ENCODE data around the gene MPPED1.

The MPPED1 gene

DNA sequence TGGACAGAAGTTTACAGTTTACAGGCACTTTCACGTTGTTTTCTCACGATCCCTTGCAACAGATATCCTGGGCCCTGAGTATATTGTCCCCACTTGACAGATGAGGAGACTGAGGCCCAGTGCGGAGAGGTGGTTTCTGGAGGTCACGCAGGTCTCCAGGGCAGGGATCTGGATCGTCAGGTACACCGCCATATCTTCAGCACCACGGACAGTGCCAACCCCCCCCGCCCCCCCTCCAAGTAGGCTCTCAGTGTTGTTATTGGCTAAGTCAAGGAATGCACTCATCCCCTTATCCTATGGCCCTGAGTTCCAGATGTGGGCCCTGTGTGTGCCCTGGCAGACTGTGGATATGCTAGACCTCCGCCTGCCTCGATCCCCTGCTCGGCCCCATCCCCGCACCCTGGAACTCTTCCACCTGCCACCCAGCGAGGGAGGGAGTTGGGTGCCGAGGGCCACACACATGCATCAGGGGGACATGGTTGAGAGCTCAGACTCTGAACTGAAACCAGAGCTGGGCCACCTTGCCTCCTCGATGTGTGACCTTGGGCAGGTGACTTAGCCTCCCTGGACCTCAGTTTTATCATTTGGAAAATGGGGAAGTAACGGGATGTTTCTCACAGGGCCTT lies 37.5 kb downstream of the MPPED1 start:
- FAIRE-seq, result no peak

DNA sequence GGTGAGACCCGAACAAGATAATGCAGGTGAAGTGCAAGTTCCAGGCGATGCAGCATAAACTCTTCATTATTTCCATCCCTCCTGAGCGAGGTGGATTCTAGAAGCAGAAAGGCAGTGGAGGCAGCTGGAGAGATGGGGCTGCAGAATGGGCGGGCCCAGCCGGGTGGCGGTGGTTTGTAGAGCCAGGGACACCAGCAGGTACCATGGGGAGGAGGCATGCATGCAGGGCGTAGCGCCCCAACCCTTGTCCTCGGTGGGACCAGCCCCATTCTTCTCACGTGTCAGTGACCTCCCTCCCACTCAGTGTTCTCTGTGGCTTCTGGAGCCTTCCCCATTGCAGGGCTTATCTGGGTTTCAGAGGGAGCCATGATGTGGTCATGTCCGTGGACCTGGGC lies 38.0 kb downstream of the MPPED1 start:
- FAIRE-seq, result no peak

DNA sequence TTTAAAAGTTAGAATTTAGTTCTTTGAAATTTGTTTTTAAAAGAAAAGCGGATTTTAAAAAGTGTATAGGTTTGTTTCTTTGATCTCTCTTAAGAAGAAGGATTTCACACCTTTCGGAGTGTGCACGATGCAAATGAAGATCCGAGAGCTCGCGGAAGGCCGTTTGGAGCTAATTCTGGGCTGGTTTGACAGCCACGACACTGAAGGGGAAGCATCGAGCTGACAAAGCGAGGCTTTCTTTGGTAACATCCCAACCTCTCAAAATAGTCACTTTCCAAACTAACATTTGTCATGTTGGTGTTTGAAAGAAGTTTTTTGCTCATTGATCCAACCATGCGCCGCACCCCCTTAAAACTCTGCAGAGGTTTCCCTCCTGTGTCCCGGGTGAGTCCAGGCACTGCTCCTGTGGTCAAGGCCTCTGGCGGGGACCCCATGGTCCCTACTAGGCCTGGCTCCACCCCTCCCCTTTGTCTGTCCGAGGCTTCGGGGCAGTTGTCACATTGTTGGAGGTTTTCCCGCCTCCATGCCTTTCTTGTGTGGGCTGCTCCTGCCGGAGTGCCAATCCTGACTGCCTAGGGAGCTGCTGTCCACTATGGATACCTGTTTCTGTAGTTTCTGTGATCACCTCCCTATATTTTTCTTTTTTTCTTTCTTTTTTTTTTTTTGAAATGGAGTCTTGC lies 39.7 kb downstream of the MPPED1 start:
- no peak for FAIRE-seq

DNA sequence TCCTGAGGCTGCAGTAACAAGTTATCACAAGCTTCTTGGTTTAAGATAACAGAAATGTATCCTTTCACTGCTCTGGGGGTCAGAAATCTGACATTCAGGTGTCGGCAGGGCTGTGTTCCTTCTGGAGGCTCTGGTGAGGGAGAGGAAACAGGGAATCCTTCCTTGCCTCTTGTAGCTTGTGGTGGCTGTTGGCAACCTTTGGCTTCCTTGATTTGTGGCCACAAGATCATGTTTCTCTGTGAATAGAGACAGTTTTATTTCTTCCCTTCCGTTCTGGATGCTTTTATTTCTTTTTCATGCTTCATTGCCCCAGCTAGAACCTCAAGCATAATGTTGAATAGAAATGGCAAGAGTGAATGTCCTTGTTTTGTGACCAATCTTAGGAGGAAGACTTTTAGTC lies 44.0 kb downstream of the MPPED1 start:
- FAIRE-seq, result no peak

DNA sequence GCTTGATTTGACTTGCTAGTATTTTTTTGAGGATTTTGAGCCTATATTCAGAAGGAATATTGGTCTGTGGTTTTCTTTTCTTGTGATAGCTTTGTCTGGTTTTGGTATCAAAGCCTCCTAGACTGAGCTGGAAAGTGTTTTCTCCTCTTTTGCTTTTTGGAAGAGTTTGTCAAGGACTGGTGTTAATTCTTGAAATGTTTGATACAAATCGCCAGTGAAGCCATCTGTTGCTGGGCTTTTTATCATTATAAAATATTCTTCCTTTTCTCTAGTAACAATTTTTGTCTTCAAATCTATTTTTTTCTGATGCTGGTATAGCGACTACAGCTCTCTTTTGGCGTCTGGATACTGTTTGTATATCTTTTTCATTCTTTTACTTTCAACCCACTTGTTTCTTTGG lies 45.2 kb downstream of the MPPED1 start:
- FAIRE-seq, result no peak

DNA sequence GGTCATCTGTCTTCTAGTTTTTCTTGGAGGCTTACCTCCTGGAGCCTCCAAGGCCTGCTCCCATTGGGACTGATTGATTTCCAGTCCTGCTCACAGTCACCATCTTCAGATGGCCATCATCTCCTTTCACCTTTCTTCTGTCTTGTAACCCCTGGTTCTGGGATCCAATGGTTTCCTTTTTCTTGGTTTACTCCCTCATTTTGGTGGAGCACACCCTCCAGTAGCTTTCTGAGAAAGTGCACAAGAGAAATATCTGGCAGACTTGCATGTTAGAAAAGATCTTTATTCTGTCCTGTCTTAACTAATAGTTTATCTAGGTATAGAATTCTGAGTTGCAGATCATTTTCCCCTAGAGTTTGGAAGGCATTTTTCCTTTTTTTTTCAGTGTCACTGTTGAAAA lies 50.9 kb downstream of the MPPED1 start:
- no peak for FAIRE-seq

DNA sequence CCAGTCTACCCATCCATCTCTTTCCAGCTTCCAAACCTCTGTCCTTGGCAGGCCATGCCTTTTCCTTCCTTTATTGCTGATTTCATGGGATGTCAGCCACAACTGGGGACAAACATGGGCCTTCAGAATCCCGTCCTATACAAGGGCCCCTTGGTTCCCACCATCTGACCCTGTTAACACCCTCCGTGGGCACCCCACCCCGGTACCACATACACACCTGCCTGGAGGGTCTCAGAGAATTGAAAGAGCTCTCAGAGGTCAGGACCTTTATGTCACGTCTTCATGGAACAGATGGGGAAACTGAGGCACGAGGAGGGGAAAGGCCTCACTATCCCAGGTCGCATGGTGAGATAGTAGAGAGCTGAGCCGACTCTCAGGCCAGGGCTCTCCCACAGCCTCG lies 53.0 kb downstream of the MPPED1 start:
- no peak for FAIRE-seq

DNA sequence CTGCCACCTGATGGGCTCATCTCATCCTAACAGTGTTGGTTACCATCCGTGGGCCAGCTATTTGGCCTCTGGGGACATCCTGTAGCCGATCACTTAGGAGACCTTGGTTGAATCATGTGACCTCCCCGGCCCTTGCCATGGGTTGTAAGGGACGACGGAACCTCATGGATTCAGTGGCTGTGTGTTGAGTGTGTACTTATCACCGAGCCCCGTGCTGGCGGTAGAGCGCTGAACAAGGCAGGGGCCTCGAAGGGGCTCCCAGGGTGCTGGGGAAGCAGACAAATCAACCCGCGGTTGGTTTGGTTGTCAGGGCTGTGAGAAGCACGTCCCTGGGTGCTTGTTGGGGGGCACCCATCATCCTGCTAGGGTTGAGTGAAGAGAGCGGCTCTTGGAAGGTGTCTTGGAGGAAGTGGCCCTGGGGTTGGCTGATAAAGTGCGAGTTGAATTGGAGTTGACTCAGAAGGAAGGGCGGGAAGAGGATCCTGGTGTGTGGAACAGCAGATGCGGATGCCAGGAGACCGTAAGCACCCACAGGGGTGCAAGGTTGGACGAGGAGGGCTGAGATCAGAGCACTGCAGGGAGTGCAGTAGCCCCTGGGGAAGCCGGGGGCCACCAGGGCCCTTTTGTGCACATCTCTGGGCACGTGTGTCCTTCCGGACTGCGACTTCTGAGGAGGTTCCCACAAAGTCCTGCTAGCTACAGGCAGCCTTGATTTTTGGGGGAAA lies 53.6 kb downstream of the MPPED1 start:
- FAIRE-seq, result no peak

DNA sequence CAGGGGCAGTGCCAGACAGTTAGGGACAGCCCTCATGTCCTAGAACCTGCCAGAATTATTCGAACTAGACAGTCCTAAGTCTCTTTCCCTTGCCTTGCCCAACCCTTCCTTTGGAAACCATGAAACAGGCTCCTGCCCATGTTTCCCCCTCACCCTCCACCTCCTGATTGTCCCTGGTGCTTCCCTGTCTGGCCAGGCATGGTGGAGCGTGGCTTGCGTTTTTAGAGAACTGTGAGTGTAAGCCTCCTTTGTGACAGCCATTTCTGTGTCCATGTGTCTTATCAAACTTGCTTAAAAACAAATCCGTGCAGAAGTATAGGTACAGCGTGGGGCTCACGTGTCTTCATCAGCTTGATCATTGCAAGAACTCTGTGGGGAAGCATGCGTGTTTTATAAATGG lies 54.9 kb downstream of the MPPED1 start:
- no peak for FAIRE-seq

DNA sequence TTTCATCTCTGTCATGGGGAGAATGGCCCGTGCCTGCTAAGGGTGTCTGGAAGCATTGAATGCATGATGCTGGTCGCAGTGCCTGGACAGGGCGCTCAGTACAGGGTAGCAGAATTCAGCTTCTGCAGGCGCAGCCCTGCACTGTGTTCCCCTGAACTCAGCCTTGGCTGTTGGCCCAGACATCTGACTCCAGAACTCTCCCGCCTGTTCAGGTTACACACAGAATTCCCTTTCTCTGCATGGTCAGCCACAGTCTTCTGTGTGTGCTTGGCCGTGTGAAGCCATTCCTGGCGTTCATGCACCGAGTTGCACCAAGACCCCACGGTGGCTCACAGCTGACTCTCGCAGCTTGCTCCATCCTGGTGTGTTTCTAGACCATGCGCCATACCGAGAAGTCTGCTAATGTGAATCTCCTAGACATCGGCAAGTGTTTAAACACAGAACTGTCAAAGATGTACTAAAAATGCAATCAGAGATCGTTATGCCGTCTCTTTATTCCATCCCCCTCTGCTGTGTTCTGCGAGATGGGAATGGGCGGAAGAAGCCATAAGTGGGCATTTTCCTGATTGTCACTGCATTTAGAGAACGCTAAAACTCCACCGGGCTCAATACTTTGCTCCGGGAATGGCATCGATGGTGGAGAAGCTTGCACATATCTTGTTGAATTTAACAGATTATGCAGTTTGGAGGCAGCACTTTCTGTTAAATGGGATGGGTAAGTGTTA lies 55.6 kb downstream of the MPPED1 start:
- FAIRE-seq, result no peak

DNA sequence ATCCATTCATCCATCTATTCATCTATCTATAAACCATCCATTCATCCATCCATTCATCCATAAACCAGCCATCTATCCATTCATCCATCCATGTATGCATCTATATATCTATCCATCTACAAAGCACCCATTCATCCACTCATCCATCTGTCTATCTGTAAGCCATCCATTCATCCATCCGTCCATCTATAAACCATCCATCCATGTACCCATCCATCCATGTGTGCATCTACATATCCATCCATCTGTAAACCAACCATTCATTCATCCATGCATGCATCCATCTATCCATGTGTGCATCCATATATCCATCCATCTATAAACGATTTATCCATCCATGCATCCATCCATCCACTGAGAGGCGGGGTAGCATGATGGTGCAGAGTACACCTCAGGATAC lies 58.4 kb downstream of the MPPED1 start:
- FAIRE-seq, result no peak

DNA sequence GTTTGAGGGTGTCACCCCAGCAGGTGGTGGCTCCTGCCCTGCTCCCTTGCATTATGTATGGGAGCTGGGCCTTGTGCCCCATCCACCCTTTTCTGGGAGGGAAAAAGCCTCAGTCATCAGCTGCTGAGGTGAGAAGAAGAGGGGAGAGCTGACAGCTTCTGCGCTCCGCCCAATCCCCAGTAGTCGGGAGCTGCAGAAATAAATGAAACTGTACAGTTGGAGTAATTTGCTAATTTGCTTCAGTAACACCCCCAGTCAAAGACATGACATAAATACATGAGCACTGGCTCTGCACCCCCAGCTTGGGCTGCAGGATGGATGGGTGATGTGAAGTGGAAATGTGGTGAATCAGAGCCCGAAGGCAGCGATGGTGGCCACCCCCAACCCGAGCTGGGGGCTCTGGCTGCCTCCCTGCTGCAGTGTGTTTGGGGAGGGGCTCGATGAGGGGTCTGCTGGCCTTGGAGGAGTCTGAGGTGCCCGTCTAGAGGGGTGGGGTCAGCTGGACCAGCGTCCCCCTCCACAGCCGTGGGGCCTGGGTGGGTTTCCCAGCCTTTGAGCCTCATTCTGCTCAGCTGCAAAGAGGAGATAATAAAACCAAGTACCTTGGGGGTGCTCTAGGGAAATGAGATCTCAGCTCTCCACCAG lies 59.2 kb downstream of the MPPED1 start:
- no peak for FAIRE-seq

DNA sequence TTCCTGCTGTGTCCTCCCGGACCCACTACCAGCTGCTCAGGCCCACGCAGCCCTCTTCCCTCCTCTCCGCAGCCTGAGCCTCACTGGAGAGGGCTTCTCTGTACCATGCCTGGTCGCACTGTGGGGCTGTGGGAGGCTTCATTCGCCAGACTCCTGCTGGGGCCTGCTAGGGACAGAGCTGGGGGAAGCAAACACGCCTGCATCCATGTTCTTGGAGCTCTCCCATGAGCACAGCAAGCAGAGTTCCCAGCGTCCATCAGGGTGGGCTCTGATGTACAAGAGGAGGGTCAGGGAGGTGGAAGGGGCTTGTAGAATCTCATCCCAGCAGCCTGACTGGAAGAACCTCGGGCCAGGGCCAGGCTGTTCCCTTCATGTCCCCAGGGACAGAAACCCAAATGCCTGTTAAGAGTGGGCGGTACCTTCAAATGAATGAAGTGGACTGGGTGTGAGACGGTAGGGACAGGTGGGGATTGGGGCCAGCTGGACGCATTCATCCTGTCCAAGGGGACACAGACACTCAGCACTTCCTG lies 59.9 kb downstream of the MPPED1 start:
- FAIRE-seq, result no peak

DNA sequence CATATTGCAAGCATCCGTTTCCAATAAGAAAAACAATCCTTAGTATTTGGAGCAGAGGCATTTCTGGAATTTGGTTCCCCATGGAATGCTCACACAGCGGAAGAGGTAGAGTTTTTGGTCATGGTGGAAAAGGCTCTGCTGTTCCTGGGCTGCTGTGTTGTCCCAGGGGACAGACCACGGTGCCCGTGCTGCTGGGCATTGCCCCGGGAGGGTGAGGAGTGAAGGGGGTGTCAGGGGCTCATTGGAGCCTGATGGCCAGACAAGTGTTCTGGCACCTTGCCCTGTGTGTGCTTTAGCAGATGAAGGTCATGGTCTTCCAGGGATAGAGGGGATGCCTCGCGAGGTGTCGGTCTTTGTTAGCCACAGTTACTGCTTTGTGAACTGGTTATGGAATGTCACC lies 61.2 kb downstream of the MPPED1 start:
- FAIRE-seq, result no peak

DNA sequence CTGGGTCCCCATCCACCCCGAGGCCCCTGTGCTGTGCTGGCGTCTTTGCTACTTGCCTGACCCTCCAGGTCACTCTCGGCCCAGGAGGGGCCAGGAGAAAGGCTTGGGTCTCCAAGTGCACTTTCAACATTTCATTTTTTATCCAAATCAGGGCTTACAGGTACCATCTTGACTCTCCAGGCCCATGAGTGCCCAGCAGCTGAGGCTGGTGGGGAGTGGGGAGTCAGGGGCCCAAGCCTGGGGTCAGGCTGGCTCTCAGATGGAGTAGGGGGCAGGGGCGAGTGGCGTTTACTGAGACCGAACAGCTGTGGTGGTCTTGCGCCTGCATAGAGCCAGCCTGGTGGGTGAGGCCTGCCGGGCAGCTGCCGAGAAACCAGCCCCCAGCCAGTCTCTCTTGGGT lies 61.6 kb downstream of the MPPED1 start:
- FAIRE-seq, result no peak

DNA sequence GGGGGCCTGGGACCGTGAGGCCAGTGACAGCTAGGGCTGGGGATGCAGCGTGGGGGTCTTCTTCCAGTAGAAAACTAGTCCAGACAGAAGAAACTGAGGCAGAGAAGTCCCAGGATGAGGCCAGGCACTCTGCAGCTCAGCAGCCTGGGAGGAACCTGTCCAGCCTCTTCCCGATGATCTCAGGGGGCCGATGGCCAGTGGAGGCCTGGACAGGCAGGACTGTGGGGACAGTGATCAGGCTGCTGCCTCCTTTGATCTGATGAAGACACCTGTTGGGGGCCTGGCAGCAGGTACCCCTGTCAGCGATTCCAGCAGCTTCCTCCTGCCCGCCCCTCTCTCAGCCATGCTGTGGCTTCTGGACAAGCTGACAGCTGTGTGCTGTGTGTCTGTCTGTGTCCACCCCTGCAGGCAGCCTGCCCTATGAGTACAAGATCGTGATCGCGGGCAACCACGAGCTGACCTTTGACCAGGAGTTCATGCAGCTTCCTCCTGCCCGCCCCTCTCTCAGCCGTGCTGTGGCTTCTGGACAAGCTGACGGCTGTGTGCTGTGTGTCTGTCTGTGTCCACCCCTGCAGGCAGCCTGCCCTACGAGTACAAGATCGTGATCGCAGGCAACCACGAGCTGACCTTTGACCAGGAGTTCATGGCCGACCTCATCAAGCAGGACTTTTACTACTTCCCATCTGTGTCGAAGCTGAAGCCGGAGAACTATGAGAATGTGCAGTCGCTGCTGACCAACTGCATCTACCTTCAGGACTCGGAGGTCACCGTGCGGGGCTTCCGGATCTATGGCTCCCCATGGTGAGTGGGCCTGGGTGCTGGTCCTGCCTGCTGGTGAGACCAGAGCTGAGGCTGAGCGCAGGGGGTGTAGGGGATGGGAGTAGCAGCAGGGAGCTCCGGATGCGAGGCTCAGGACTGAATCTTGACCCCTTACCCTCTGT lies 62.6 kb downstream of the MPPED1 start:
- no peak for FAIRE-seq

DNA sequence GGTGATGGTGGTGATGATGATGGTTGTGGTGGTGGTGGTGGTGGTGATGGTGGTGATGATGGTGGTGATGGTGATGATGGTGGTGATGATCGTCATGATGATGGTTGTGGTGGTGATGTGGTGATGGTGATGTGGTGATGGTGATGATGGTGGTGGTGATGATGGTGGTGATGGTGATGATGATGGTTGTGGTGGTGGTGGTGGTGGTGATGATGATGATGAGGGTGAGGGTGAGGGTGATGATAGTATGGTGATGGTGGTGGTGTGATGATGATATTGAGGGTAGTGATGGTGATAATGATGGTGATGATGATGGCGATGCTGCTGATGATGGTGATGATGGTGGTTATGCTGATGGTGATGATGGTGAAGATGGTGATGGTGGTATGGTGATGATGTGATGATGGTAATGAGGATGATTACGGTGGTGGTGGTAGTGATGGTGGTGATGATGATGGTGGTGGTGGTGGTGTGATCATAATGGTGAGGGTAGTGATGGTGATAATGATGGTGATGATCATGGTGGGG lies 63.8 kb downstream of the MPPED1 start:
- FAIRE-seq, result no peak

DNA sequence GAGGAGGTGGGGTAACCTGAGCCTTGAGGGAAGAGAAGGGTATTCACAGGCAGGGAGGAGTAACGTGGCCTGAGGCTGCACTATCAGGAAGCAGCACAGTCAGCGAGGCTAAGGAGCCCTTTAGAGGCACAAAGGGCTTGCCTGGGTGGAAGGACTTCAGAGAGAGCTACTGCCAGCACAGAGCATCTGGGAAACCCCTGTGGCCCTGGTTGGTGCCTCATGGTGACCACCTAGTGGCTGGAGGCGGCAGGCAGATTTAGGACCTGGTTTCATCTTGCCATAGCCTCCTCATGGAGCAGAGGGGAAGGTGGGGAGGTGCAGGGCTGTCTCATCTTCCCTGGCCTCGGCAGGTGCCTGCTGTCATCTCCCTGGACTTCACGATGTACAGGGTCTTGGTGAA lies 64.5 kb downstream of the MPPED1 start:
- no peak for FAIRE-seq

DNA sequence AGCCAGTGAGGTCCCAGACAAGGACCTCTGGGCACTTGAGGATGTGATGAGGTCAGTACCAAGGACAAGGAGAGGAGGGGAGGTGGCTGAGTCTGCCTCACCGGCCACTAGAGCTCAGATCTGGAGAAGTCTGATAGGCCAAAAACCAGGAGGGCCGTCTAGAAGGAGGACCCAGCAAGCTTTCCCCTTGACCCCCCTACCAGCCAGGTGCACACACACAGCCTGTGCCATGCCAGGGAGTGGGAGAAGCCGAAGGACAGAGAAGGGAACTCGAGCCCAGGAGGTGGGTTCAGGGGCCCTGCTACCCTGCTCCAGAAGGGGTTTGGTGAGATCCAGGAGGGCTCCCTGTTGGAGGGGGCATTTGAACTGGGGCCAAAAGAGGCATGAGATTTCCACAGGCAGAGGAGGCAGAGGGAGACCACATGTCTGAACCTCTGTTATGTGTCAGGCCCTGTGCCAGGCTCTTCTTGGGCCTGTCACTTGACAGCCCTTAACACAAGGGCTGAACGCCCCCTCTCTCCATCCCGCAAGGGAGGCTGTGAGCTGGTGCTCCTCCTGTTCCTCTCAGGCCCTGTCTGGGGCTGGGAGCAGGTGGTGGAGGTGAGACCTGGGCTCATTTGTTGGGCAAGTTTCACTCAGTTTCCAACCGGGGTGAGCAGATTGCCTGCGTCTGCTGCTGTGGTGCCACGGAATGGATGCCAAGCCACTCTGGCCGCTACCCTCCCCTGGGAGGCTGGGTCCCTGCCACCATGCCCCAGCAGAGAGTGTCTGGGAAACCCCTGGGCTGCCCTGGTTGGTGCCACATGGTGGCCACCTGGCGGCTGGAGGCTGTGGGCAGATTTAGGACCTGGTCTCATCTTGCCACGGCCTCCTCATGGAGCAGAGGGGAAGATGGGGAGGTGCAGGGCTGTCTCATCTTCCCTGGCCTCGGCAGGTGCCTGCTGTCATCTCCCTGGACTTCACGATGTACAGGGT lies 65.2 kb downstream of the MPPED1 start:
- FAIRE-seq, result no peak

DNA sequence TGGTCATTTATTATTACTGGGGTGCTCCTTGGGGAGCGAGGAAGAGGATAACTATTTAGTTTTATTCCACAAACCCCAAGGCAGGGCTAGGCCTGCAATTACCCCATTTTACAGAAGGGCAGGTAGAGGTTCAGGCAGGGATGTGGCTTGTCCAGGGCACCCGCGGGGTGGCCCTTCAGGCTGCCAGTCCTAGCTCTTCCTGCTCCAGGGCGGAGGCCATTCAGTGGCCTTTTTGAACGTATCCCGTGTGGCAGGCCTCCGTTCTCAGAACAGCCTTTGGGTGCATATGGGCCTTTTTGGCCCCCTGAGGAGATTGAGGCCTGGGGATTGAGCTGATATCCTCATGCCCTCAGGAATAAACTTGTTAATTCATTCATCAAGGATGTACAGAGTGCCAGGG lies 66.2 kb downstream of the MPPED1 start:
- FAIRE-seq, result no peak
